Heart left ventricle (tissue), 16 donors: Measurements from ENCODE around the gene KRT2. TPM values are rescaled to one million over a fixed set of nuclear protein-coding genes. Genes with fewer than 3 reads are reported as not detected.

ENCODE experiments used
- ATAC-seq, 4 donors: fragments of 200-7000 bp; cut with Tn5 transposase; one replicate each; pipeline ENCODE4 v1.9.1; 2020 to 2022; ENCODE audit warnings: moderate library complexity in 4 of 4, mild to moderate bottlenecking in 3 of 4, moderate number of reproducible peaks in 1 of 4
- DNase-seq, 5 donors: peaks; one replicate each; pipeline ENCODE4 v3.0.0-alpha.2; 2020
- H3K27ac ChIP-seq, 12 donors: fragments of 200-600 bp; sonication (generic) in 4 of 12; one replicate each; pipeline versions ENCODE4 v1.5.0 to v1.8.0; 2016 to 2022; ENCODE audit warnings: mild to moderate bottlenecking in 2 of 12
- H3K27me3 ChIP-seq, 9 donors: fragments of 200-600 bp; sonication (generic) in 2 of 9; one replicate each; pipeline versions ENCODE4 v1.5.1 to v1.8.0; 2016 to 2022; ENCODE audit warnings: mild to moderate bottlenecking in 3 of 9
- H3K36me3 ChIP-seq, 9 donors: fragments of 200-600 bp; sonication (generic) in 2 of 9; one replicate each; pipeline versions ENCODE4 v1.5.0 to v1.8.0; 2018 to 2022; ENCODE audit warnings: mild to moderate bottlenecking in 2 of 9
- H3K4me1 ChIP-seq, 12 donors: fragments of 200-600 bp; sonication (generic) in 4 of 12; one replicate each; pipeline versions ENCODE4 v1.5.0 to v1.8.0; 2016 to 2022; ENCODE audit warnings: mild to moderate bottlenecking in 3 of 12
- H3K4me3 ChIP-seq, 12 donors: fragments of 200-600 bp; sonication (generic) in 4 of 12; one replicate each; pipeline versions ENCODE4 v1.5.0 to v1.8.0; 2017 to 2022; ENCODE audit warnings: mild to moderate bottlenecking in 9 of 12, moderate library complexity in 4 of 12
- H3K9me3 ChIP-seq, 12 donors: fragments of 200-600 bp; sonication (generic) in 4 of 12; one replicate each; pipeline versions ENCODE4 v1.5.0 to v1.8.0; 2016 to 2022; ENCODE audit warnings: mild to moderate bottlenecking in 1 of 12
- CTCF ChIP-seq, 12 donors: fragments of 200-600 bp; sonication (generic) in 4 of 12; IDR thresholded peaks; one replicate each; pipeline versions ENCODE4 v1.5.0 to v1.8.0; 2018 to 2022; ENCODE audit warnings: antibody characterized with exemption in 12 of 12, mild to moderate bottlenecking in 5 of 12
- POLR2A ChIP-seq, 2 donors: fragments of 450-650 bp; IDR thresholded peaks; one replicate each; pipeline ENCODE4 v1.6.1; 2017; ENCODE audit warnings: antibody characterized with exemption in 2 of 2, mild to moderate bottlenecking in 2 of 2, moderate library complexity in 2 of 2
- WGBS, 4 donors: extraction: QIAGEN DNeasy Blood & Tissue Kit in 2 of 4; methylation state at CpG; one replicate each; pipeline versions ENCODE4 v1.1.5 to v1.1.7; 2013 to 2018; 5-methylcytosine and 5-hydroxymethylcytosine counted together
- intact Hi-C, 10 donors: fragments of 100-400 bp; cut with DNase I; formaldehyde crosslinking; loops; one replicate each; pipeline versions ENCODE4 v1.11.1 to v1.14.2; 2022
- polyA plus RNA-seq, 2 donors: library from polyadenylated mRNA; stranded (reverse); fragments of 200-250 nt; gene quantifications; one replicate each; pipeline ENCODE4 v1.2.3, GENCODE V29; 2013
- total RNA-seq, 9 donors: library from RNA; depleted of rRNA in 2 of 9; stranded (reverse); fragments of >200 nt in 2 of 9; fragmentation: NEBNext Ultra II Directional in 3 of 9; extraction: Animal tissue kit (Norgen Biotek cat#: 25700) in 3 of 9; gene quantifications; one replicate each; pipeline versions ENCODE4 v1.1.0 to v1.2.4, GENCODE V29; 2016 to 2023
- donor health status: ischemic (EF 13 %, LVEDD 7.1; RV severe dilation, severe dysfunction).
- donor health status: healthy with polysubstance abuse.
- donor health status: DM: no; HTN: yes; CAD: no.
- donor health status: DM: no; HTN: no; CAD: no.
- donor health status: ischemic (EF 25% LVEDD 6.9; RV normal size, moderate dysfunction).
- donor health status: ischemic (EF 25% LVEDD 5.7; RV mildly dilated, moderate dysfunction).
- donor health status: healthy.
- donor health status: DM: yes; HTN: yes; CAD: no.
- donor health status: ischemic (EF 35%, LVEDD 5.7; RV mildly dilated, moderate dysfunction).
- donor health status: nonischemic (EF 11% LVEDD 7.7; RV severe dilation, severe dysfunction).
- donor health status: DM: yes; HTN: yes; CAD: no.
- donor health status: PGD.
- donor health status: ischemic (EF 29% LVEDD 5.4; RV normal size, mild dysfunction).
- donor health status: nonischemic (EF 23%, LVEDD 6.1; RV moderate dilation, normal function).

The KRT2 gene
- total and polyA plus RNA-seq, 11 donors: not detected

- Histone ChIP-seq H3K4me1 (no peaks in the 10 kb centered on the region), H3K9me3 (no peaks in the 10 kb centered on the region), H3K27me3 (peaks cover 0 to 42% (median 0%) of the 10 kb centered on the region in 9 donors), H3K27ac (no peak overlapping the region), H3K4me3 (no peak overlapping the region), H3K36me3 (no peaks in the 10 kb centered on the region)
- WGBS, 4 donors: 84 to 92% (median 87%) methylated on average over 1 of the region's 1 CpG
- TF ChIP-seq CTCF (IDR thresholded peaks at IDR 0.05): no peak
- TF ChIP-seq POLR2A (IDR thresholded peaks at IDR 0.05): no peak
- DNase-seq (no peak), ATAC-seq (no peak)
- intact Hi-C loops: loop anchor here in 1 of 10 donors (10.0 kb wide), 1 partner anchor 187 kb away; no protein-coding TSS in a partner anchor
These were observed 25.7 kb upstream of the KRT2 start for GRCh38 chr12:52677671-52678070.

- no peak for TF ChIP-seq POLR2A (IDR thresholded peaks at IDR 0.05)
- Histone ChIP-seq H3K9me3 (no peaks in the 10 kb centered on the region), H3K4me1 (no peaks in the 10 kb centered on the region), H3K27me3 (peaks cover 0 to 42% (median 0%) of the 10 kb centered on the region in 9 donors), H3K36me3 (no peaks in the 10 kb centered on the region), H3K4me3 (no peak overlapping the region), H3K27ac (no peak overlapping the region)
- no peak for DNase-seq
- no peak for ATAC-seq
- 81 to 86% (median 85%) methylated on average over 5 of the region's 5 CpGs for WGBS, 4 donors
- intact Hi-C loops: loop anchor here in 1 of 10 donors (10.0 kb wide), 1 partner anchor 188 kb away; no protein-coding TSS in a partner anchor
These were observed 25.1 kb upstream of the KRT2 start for GRCh38 chr12:52677126-52677525.

GRCh38 chr12:52676163-52676562, 24.2 kb upstream of the KRT2 start:
- Histone ChIP-seq H3K36me3 (no peaks in the 10 kb centered on the region), H3K27me3 (peaks cover 0 to 39% (median 0%) of the 10 kb centered on the region in 9 donors), H3K4me3 (no peak overlapping the region), H3K27ac (no peak overlapping the region), H3K9me3 (no peaks in the 10 kb centered on the region), H3K4me1 (no peaks in the 10 kb centered on the region)
- WGBS, 4 donors: 84 to 92% (median 90%) methylated on average over 7 of the region's 7 CpGs
- TF ChIP-seq CTCF (IDR thresholded peaks at IDR 0.05) (no peak), POLR2A (IDR thresholded peaks at IDR 0.05) (no peak)
- intact Hi-C loops: loop anchor here in 1 of 10 donors (10.0 kb wide), 1 partner anchor 189 kb away; no protein-coding TSS in a partner anchor
- ATAC-seq (no peak), DNase-seq (no peak)

GRCh38 chr12:52675301-52675701, 23.3 kb upstream of the KRT2 start:
- WGBS, 4 donors: 87 to 92% (median 90%) methylated on average over 21 to 28 of the region's 28 CpGs
- TF ChIP-seq POLR2A (IDR thresholded peaks at IDR 0.05): no peak
- TF ChIP-seq CTCF (IDR thresholded peaks at IDR 0.05): no peak

GRCh38 chr12:52674433-52674775, 22.4 kb upstream of the KRT2 start:
- Histone ChIP-seq H3K27me3 (peaks cover 0 to 33% (median 0%) of the 10 kb centered on the region in 9 donors), H3K4me3 (no peak overlapping the region), H3K27ac (no peak overlapping the region), H3K36me3 (no peaks in the 10 kb centered on the region), H3K4me1 (no peaks in the 10 kb centered on the region), H3K9me3 (no peaks in the 10 kb centered on the region)
- intact Hi-C loops: loop anchor here in 1 of 10 donors (10.0 kb wide), 1 partner anchor 190 kb away; no protein-coding TSS in a partner anchor
- no peak for DNase-seq
- WGBS, 4 donors: 92 to 95% (median 94%) methylated on average over 4 of the region's 4 CpGs
- no peak for TF ChIP-seq POLR2A (IDR thresholded peaks at IDR 0.05)
- no peak for TF ChIP-seq CTCF (IDR thresholded peaks at IDR 0.05)
- ATAC-seq: no peak

More at GRCh38 chr12:52675301-52675701, 23.3 kb upstream of the KRT2 start:
- Histone ChIP-seq H3K27me3 (peaks cover 0 to 35% (median 0%) of the 10 kb centered on the region in 9 donors), H3K36me3 (no peaks in the 10 kb centered on the region), H3K4me1 (no peaks in the 10 kb centered on the region), H3K27ac (no peak overlapping the region), H3K9me3 (no peaks in the 10 kb centered on the region), H3K4me3 (no peak overlapping the region)
- intact Hi-C loops: loop anchor here in 1 of 10 donors (10.0 kb wide), 1 partner anchor 190 kb away; no protein-coding TSS in a partner anchor
- no peak for DNase-seq
- no peak for ATAC-seq
